Caco-2 (cell line): ENCODE measurements around the gene MGP. TPM values are rescaled to one million over a fixed set of nuclear protein-coding genes. Genes with fewer than 3 reads are reported as not detected.

ENCODE experiments used
- BruUV-seq: library from RNA; stranded (reverse); fragments of 400-500 nt; replicated peaks from 2 replicates; lab custom pipeline; 2021; lab: Mats Ljungman, UMichigan
- CTCF ChIA-PET: fragments of 300-600 bp; sonication (Branson Sonifier 250); formaldehyde crosslinking; loops from one replicate; lab custom pipeline; 2022; ENCODE audit warnings: antibody characterized with exemption; lab: Charles Lee
- POLR2A ChIA-PET: fragments of 300-600 bp; sonication (Branson Sonifier 250); formaldehyde crosslinking; loops from one replicate; lab custom pipeline; 2022; ENCODE audit warnings: antibody characterized with exemption; lab: Charles Lee
- DNase-seq, 2 experiments: peaks; one replicate each; pipeline versions ENCODE4 v3.0.0 to v3.0.0-alpha.2; 2020 to 2022
- H3K27me3 ChIP-seq: replicated peaks from 2 replicates; pipeline ENCODE4 v1.6.0; 2011; ENCODE audit warnings: low read length; ENCODE audit not compliant: control insufficient read depth, insufficient read depth
- H3K36me3 ChIP-seq: 2 replicates; pipeline ENCODE4 v1.5.1; 2011; ENCODE audit warnings: low read length; ENCODE audit not compliant: control insufficient read depth, insufficient read depth
- H3K4me1 ChIP-seq: fragments of 250-450 bp; sonication (Bioruptor Pico); 2 replicates; pipeline ENCODE4 v1.5.1; 2020; ENCODE audit warnings: mild to moderate bottlenecking
- H3K4me3 ChIP-seq: 2 replicates; pipeline ENCODE4 v1.5.1; 2011; ENCODE audit warnings: low read depth, mild to moderate bottlenecking, control low read depth, low read length
- H3K9me3 ChIP-seq: fragments of 250-450 bp; sonication (Bioruptor Pico); 2 replicates; pipeline ENCODE4 v1.5.1; 2020; ENCODE audit warnings: mild to moderate bottlenecking, moderate library complexity
- H3K27ac Mint-ChIP-seq: one replicate; pipeline ENCODE4 v1.8.0; 2022; ENCODE audit warnings: mixed read lengths; ENCODE audit not compliant: unreplicated experiment
- H3K27me3 Mint-ChIP-seq: one replicate; pipeline ENCODE4 v1.8.0; 2022; ENCODE audit warnings: mixed read lengths; ENCODE audit not compliant: insufficient read depth, unreplicated experiment
- H3K36me3 Mint-ChIP-seq: one replicate; pipeline ENCODE4 v1.8.0; 2022; ENCODE audit warnings: mild to moderate bottlenecking, mixed read lengths; ENCODE audit not compliant: insufficient read depth, unreplicated experiment
- H3K4me1 Mint-ChIP-seq: one replicate; pipeline ENCODE4 v1.8.0; 2022; ENCODE audit warnings: low read depth, mixed read lengths; ENCODE audit not compliant: unreplicated experiment
- H3K4me3 Mint-ChIP-seq: one replicate; pipeline ENCODE4 v1.8.0; 2022; ENCODE audit warnings: mild to moderate bottlenecking, moderate library complexity, mixed read lengths; ENCODE audit not compliant: unreplicated experiment
- H3K9me3 Mint-ChIP-seq: one replicate; pipeline ENCODE4 v1.8.0; 2022; ENCODE audit warnings: mixed read lengths; ENCODE audit not compliant: unreplicated experiment
- CTCF ChIP-seq, 2 experiments: fragments of 200-600 bp in 1 of 2; IDR thresholded peaks; 1 replicate in 1 of 2; 2 replicates in 1 of 2; pipeline versions ENCODE4 v1.5.1 to v1.8.0; 2011 to 2022; ENCODE audit warnings: antibody characterized with exemption in 1 of 2, control low read depth in 1 of 2, inconsistent platforms in 1 of 2, low read depth in 1 of 2, low read length in 1 of 2, mild to moderate bottlenecking in 1 of 2, moderate library complexity in 1 of 2; ENCODE audit not compliant: insufficient read depth in 1 of 2, severe bottlenecking in 1 of 2, unreplicated experiment in 1 of 2
- intact Hi-C: fragments of 100-400 bp; cut with micrococcal nuclease; formaldehyde crosslinking; loops from one replicate; pipeline ENCODE4 v1.10.0; 2022; ENCODE audit not compliant: unreplicated experiment
- total RNA-seq: library from RNA; stranded (reverse); gene quantifications from 2 replicates; pipeline ENCODE4 v1.2.3, GENCODE V29; 2022

MGP gene
- total RNA-seq, 1 experiment from 2014 or later, result not detected

- Histone ChIP-seq H3K4me1 (no peaks in the 10 kb centered on the region), H3K27me3 (no peaks in the 10 kb centered on the region), H3K9me3 (no peaks in the 10 kb centered on the region), H3K36me3 (no peaks in the 10 kb centered on the region), H3K4me3 (no peak overlapping the region)
- POLR2A ChIA-PET, result no interaction called here
- CTCF ChIA-PET, result no interaction called here
- no peaks in the 10 kb centered on the region for H3K9me3 Mint-ChIP-seq
- H3K27me3 Mint-ChIP-seq, result peaks cover 10% of the 10 kb centered on the region
- no peak for TF ChIP-seq CTCF (IDR thresholded peaks at IDR 0.05; ENCODE audit: insufficient read depth in 1 of 2, low read depth in 1 of 2, low read length in 1 of 2, severe bottlenecking in 1 of 2, unreplicated experiment in 1 of 2)
- H3K36me3 Mint-ChIP-seq, result no peaks in the 10 kb centered on the region
- no peaks in the 10 kb centered on the region for H3K4me1 Mint-ChIP-seq
- no peak overlapping the region for H3K4me3 Mint-ChIP-seq
- H3K27ac Mint-ChIP-seq, result no peak overlapping the region
- intact Hi-C loops, result no loop called here
- DNase-seq, result no peak
- BruUV-seq, result no TSS peak
These were observed 4.7 kb downstream of the MGP start for GRCh38 chr12:14880890-14881453.

GRCh38 chr12:14879222-14879933 is 6.3 kb downstream of the MGP start:
- Histone ChIP-seq H3K9me3 (no peaks in the 10 kb centered on the region), H3K27me3 (no peaks in the 10 kb centered on the region), H3K4me3 (no peak overlapping the region), H3K36me3 (no peaks in the 10 kb centered on the region), H3K4me1 (no peaks in the 10 kb centered on the region)
- no peak for DNase-seq
- POLR2A ChIA-PET, result no interaction called here
- Mint-ChIP-seq H3K27ac (no peak overlapping the region), H3K9me3 (no peaks in the 10 kb centered on the region), H3K4me1 (peaks cover 7% of the 10 kb centered on the region), H3K27me3 (peaks cover 5% of the 10 kb centered on the region), H3K4me3 (no peak overlapping the region), H3K36me3 (no peaks in the 10 kb centered on the region)
- TF ChIP-seq CTCF (IDR thresholded peaks at IDR 0.05; ENCODE audit: insufficient read depth in 1 of 2, low read depth in 1 of 2, low read length in 1 of 2, severe bottlenecking in 1 of 2, unreplicated experiment in 1 of 2), result no peak
- intact Hi-C loops, result no loop called here
- no TSS peak for BruUV-seq
- CTCF ChIA-PET, result no interaction called here

GRCh38 chr12:14878488-14878887 is 7.2 kb downstream of the MGP start:
- ChIA-PET CTCF (no interaction called here), POLR2A (no interaction called here)
- DNase-seq, result no peak
- no peaks in the 10 kb centered on the region for H3K9me3 ChIP-seq
- Mint-ChIP-seq H3K27me3 (peaks cover 3% of the 10 kb centered on the region), H3K27ac (no peak overlapping the region), H3K36me3 (no peaks in the 10 kb centered on the region), H3K9me3 (no peaks in the 10 kb centered on the region), H3K4me3 (no peak overlapping the region), H3K4me1 (peaks cover 8% of the 10 kb centered on the region)
- no peaks in the 10 kb centered on the region for H3K27me3 ChIP-seq
- intact Hi-C loops, result no loop called here
- TF ChIP-seq CTCF (IDR thresholded peaks at IDR 0.05; ENCODE audit: insufficient read depth in 1 of 2, low read depth in 1 of 2, low read length in 1 of 2, severe bottlenecking in 1 of 2, unreplicated experiment in 1 of 2), result no peak
- no peak overlapping the region for H3K4me3 ChIP-seq
- BruUV-seq, result no TSS peak
- no peaks in the 10 kb centered on the region for H3K4me1 ChIP-seq
- H3K36me3 ChIP-seq, result no peaks in the 10 kb centered on the region
